IPS DF 4.7 (cell line): ENCODE data around the gene SLC8B1.
"Not testable (repeated sequence)": the region's sequence is repeated elsewhere in the genome, so short reads cannot be mapped to it uniquely, and the experiment has no call there.

Experiments
- DNase-seq: peaks from one replicate; pipeline ENCODE4 v3.0.0-alpha.2; 2013; ENCODE audit warnings: low spot score; ENCODE audit errors: extremely low read depth

Gene SLC8B1

DNA sequence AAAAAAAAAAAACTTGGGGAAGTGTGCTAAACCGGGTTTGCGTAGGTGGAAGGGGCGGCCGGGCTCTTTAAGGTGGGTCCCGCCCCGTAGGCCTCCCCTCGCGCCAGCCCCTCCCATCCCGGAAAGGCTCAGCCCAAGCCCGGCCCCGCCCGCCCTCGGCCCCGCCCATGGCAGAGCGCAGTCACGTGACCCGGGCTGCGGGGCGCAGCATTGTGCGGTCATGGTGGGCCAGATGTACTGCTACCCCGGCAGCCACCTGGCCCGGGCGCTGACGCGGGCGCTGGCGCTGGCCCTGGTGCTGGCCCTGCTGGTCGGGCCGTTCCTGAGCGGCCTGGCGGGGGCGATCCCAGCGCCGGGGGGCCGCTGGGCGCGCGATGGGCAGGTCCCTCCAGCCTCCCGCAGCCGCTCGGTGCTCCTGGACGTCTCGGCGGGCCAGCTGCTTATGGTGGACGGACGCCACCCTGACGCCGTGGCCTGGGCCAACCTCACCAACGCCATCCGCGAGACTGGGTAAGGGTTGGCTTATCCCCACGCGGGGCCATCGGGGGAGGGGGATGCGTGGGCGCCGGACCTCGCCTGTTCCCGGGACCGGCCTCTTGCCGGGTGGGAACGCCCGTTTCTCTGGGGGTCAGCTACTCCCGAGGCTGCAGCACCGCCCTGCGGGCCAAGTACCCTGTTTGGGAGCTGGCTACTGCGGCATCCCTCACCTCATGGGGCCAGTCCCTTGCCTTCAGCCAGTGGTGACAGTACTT, 23.6 kb upstream of the SLC8B1 start, which contains the start of gene PLBD2:
Gene PLBD2 (plus strand): TSS at position 207 of the 752 bp plus-strand sequence. CDS start 14 bp downstream, at position 221.
- DNase-seq, result no peak

DNA sequence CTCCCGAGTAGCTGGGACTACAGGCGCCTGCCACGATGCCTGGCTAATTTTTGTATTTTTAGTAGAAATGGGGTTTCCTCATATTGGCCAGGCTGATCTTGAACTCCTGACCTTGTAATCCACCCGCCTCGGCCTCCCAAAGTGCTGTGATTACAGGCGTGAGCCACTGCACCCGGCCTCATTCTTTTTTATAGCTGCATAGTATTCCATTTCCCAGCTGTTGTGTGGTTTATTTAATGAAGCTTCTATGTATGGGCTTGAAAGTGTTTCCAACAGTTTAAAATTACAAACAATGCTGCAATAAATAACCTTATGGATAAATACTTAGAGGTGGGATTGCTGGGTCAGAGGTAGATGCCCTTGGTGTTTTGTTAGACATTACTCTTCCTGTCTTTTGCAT, 19.3 kb upstream of the SLC8B1 start:
- not testable (repeated sequence) for DNase-seq

DNA sequence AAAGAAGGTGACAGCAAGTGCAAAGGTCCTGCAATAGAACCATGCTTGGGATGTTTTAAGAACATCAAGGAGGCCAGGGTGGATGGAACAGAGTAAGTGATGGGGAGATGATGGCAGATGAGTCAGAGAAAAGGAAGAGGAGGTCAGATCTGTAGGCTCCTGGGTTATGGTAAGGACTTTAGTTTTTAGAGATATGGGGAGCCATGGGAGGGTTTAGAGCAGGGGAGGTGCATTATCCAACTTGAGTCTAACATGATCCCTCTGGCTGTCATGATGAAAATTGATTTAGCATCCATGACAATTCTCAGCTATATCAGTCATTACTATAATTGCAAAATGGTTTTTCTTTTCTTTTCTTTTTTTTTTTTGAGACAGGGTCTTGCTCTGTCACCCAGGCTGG, 16.2 kb upstream of the SLC8B1 start:
- DNase-seq, result no peak

DNA sequence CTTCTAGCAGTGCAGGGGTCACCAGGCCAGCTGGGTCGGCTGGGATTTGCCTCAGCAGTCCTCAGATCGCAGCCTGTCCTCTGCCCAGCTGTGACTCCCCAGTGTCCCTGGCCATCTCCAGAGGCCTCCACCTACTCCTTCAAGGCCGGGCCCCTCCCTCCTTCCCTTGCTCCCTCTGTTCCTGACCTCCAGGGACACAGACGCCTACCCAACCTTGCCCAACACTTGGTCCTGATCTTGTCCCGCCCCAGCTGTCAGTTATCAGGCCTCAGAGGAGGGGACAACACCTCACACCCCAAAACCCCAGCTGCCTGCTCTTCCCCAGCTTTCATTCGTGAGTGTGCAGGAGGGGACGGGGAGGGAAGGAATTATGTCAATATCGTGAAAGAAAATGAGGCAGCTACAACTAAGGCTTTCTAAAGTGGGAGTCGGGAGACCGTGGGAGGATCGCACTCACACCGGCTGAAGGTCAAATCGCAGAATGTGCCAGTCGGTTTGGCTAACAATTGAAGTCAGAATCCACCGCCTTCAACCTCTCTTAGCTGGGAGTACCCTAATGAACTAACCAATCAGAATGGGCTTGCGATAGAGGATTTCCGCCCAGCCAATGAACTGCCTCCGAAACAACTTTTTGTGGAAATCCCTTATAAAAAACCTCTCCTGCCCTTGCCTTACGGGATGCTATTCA, 14.1 kb upstream of the SLC8B1 start:
- DNase-seq, result no peak

DNA sequence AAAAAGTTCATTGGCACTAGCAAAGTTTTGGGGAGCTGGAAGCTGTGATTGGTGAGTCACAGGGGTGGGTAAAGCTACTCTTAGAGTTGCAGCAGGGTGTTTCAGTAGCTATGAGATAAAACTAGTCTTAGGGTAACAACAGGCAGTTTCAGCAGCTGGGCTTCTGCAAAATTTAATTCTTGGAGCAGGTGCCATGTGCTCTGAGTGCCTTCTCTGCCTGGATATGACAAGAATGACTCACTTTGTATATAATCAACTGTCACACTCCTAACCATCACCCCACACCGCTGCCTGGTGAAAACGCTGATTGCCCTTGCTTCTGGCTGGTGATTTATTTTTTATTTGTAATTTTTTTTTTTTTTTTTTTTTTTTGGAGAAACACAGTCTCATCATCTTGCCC, 13.0 kb upstream of the SLC8B1 start:
- DNase-seq, result no peak

DNA sequence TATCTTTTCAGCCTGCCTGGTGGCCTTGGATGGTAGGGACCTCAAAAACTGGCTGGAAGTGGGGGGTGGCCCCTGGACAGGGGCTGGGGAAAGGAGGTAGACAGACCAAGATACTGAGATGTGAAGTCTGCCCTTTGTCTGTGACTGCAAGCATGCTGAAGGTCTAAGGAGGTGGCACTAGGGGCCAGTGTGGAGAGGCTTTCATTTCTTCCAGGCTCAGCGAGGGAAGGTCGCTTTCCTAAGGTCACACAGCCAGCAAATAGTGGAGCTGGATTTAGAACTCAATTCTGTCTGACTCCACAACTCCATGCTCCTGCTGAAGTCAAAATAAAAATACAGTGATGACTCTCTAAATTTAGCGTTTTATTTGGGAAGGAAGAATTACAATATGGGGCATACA, 12.2 kb upstream of the SLC8B1 start:
- no peak for DNase-seq

DNA sequence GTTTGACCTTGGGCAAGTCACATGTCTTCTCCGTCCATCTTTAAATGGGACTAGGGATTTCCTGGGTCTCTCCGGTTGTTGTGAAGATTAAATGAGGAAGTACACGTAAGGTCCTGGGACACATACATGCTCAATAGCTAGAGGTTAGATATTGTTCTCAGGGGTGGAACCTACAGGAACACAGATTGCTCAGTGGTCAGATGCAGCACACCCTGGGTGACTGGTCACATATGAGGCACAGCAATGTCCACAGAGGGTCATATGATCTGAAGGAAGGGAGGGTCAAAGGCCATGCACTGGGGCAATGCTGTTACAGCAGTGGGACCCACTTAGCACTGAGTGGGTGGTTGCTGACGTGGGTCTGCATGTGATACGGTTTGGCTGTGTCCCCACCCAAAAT, 11.4 kb upstream of the SLC8B1 start:
- DNase-seq, result no peak

DNA sequence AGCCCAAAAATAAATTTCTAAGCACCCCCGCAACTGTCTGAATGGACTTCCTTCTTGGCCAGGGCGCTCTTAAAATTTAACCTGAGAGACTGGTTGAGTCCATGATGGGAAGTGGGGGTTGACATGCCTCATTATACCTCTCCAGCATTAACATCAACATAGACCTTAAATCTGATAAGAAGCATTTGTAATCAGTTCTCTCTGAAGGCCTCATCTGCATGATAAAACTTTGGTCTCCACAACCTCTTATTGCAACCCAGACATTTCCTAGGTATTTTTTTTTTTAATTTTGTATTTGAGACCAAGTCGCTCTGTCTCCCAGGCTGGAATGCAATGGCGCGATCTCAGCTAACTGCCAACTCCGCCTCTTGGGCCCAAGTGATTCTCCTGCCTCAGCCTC, 10.4 kb upstream of the SLC8B1 start:
- no peak for DNase-seq

DNA sequence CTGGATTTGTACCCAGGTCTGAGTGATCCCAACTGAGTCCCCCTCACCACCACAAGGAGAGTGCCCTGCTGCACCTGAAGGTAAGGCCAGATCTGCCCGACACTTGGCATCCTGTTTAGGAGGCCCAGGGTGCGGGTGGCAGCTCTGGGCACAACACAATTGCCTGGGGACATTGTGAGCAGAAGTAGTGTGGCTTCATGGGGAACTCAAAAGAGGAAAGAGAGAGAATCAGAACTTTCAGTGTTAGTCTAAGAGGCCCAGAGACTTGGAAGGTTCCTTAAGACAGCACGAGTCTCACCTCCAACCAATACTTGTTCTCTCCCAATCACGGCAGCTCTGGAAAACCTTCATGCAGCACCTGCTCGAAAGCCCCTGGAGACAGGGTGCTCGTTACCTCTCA, 6.6 kb upstream of the SLC8B1 start:
- DNase-seq, result no peak

DNA sequence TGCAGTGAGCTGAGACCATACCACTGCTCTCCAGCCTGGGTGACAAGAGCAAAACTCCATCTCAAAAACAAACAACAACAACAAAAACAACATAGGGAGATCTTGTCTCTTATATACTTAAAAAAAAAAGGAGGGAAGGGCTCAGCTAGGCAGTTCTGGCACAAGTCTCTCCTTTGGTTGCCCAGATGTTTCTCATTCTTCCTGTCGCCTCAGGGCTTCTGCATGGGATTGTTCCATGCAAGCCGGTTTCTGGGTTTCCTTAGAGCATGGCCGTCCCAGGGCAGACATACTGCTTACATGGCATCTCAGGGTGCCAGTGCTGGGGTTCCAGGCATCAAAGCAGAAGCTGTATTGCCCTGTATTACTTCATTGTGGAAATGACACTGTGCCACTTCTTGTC, 5.2 kb upstream of the SLC8B1 start:
- DNase-seq, result no peak

DNA sequence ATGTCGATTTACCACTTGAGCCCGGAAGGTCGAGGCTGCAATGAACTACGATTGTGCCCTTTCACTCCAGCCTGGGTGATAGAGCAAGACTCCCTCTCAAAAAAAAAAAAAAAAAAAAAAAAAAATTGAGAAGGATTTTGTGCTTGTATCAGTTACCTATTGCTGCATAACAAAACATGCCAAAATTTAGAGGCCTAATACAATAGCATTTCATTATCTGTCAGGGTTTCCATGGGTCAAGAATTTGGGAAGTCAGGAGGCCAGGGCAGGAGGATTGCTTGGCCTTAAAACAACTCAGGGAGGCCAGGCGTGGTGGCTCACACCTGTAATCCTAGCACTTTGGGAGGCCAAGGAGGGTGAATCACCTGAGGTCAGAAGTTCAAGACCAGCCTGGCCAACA, 4.6 kb upstream of the SLC8B1 start:
- DNase-seq, result no peak

DNA sequence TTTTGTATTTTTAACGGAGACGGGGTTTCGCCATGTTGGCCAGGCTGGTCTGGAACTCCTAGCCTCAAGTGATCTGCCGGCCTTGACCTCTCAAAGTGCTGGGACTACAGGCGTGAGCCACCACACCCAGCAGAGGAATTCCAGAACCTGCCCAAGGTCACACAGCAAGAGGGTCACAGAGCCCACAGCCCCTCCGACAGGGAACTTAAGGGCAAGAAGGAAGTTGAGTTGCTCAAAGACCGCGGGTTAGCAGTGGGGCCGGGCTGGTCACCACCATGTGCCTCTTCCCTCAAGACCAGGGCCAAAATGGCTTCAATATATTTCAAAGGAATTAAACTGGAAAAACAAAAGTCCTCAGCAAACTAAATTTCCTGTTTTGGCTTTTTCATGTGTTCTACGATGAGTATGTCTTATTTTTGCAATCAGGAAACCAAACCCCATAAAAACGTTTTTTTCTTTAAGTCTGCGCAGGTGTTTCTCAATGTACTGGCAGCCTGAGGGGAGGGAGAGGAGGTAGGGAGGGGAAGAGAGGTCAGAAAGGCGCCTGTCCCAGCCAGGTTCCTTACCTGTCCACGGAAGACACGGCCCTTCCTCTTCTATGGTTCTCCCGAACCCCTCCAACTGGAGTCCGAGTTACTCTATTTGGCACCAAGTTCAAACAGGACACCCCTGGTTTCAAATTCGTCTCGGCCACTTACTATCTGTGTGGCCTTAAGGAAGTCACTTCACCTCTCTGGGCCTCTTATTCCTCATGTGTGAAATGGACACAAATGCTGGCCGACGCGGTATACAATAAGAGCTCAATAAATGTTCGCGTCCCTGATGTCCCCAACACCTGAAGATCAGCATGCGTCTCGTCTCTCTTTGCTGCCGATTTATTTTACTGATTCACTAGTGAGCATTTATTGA, 778 bp downstream of the SLC8B1 start:
- DNase-seq, result no peak

DNA sequence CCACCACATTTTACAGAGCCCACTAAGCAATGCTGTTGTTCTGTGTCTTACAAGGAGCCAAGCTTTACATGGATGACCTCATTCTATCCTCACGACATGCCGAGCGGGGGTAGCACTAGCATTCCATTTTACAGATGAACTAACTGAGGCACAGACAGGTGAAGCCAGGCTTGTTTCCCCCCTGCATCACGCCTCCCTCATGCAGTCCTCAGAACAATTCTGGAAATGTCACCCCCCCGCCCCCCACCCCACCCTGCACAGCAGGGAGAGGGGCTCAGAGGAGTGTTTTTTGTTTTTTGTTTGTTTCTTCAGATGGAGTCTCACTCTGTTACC, 1.5 kb downstream of the SLC8B1 start:
- DNase-seq, result no peak

DNA sequence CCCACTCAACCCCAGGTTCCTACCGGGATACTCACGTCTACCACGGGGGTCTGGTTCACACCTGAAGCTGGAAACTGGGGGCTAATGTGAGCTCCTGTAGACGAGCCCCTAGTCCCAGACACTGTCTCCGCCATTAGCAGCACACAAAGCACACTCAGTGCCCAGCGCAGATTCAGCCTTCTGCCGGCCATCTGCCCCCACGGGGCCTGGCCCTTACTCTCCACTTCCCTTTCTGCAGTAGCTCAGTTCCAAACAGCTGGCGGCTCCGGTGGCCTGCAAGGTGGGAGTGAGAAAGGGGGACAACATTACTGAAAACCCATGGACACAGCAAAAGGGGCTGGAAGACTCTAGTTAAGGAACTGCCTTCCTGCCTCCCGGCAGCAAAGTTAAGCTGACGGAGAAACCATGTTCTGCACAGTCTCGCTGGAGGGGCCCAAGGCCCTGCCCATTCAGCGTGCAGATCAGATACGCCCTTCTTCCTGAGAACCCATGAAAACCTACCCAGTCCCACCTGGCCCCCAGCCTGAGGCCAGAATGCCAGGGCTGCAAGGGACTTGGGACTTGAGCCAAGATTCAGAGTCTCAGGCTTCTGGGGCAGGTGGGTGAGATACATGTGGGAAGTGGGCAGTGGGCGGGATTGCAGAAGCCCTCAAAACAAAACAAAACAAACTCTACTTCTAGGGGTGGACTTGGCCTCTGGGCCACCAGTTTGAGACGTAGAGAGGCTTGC, 2.1 kb downstream of the SLC8B1 start:
- no peak for DNase-seq

DNA sequence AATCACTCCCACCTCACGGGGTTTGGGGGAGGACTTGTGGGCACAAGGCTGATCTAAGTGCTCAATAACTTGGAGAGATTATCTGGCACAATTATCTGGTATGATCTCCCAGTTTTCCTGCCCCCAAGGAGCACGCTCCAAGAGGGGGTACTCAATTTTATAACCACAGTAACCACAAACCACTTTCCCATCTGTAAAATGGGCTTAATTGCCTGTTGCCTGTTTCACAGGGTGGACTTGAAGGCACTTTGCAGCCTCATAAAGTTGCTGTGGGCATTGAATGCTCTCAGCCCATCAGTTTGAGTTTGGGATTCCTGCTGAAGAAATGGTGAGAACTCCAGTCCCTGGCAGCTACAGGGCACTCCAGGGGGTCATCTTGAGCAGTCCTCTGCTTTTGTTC, 4.4 kb downstream of the SLC8B1 start:
- DNase-seq, result no peak

DNA sequence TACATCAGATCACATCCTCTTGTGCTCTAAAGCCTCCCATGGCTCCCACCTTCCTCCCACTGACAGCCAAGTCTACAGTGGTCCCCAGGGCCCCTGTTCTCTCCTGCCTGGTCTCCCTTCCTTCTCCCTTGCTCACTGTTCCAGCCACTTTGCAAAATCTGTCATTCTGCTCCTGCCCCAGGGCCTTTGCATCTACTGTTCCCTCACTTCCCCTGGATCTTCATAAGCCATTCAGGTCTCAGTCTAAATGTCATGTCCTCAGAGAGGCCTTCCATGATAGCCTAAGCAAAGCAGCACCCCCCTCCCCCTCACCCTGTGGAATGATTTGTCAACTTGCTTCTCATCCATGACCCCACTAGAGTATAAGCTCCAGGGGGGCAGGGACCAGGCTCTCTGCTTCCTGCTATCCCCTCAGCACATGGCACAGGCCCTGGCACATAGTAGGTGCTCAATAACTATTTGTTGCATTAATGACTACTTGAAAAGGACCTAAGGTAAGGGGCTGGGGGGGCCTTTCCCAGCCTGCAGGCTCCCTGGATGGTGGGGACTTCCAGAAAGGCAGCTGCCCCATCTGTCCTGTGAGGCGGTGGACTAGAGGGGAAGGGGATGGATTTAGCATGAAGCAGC, 5.0 kb downstream of the SLC8B1 start:
- DNase-seq, result no peak

DNA sequence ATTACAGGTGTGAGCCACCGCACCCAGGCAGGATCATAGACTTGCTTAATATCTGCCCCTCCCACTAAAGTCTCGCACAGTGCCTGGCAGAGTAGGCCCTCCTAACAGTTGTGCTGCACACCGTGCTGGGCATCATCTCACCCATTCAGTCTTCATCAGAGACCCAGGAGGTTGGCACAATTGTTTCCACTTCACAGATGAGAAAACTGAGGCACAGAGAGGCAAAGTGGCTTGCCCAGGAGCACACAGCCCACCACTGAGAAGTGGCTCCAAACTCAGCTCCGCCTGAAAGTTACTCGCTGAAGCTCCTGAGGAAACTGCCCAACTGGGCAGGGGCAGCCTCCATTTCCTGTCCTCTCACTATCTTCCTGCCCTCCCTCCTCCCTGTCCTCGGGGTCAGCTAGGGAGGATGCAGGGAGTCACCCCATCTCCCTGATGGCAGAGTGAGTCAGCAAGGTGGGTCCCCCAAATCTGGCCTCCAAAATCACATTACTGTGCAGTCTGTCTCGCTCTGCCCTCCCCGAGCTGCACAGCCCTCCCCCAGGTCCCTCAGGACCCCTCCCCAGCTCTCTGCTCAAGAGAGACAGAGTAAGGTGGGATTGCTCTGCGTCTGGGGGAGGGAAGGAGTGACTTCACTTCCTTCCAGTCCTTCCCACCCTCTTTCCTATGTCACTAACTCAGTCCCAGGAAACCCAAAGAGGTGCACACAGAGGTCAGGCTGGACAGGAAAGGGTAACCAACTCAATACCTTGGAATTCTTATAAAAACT, 5.7 kb downstream of the SLC8B1 start:
- DNase-seq, result no peak

DNA sequence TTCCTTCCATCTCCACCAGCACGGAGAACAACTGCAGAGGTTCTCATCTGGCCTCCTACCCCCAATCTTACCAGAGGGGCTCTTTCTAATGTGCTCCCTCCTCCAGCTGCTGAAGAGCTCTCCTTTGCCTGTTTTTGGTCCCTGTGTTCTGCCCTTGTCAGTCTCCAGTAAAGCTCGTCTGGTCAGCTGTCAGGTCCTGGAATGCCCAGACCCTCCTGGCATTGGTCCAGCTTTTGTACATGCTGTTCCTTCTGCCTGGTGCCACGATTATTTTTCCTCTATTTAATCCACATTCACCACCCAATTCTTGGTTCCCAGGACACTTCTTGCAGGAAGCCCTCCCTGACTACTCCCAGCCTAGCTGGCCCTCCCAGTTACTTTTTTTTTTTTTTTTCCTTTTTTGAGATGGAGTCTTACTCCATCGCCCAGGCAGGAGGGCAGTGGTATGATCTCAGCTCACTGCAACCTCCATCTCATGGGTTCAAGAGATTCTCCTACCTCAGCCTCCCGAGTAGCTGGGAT, 6.5 kb downstream of the SLC8B1 start:
- no peak for DNase-seq

DNA sequence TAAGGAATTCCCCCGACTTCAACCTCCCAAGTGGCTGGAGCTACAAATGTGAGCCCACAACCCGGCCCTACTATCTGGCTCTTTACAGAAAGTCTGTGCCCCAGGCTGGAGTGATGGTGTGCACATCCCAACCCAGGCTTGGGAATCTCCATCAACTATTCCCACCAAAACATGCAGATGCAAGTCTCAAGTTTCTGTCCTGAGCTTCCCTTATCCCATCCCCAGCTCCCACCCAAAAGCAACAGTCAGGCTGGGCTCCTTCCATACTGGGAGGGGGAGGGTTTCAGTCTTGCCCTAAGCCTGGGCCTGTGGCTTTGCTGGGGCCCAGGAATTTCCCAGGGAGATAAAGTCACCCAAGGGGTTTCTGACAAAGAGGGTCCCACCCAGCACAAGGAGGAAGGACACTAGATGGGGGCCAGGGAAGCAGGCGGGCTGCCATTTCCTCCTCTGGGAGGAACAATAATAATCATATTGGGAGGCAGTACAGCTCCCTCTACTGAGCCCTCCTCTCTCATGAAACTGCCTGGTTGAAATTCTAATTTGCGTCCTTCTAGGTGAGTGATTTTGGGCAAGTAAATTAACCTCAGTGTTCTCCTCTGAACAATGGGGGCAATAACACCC, 8.0 kb downstream of the SLC8B1 start:
- no peak for DNase-seq

DNA sequence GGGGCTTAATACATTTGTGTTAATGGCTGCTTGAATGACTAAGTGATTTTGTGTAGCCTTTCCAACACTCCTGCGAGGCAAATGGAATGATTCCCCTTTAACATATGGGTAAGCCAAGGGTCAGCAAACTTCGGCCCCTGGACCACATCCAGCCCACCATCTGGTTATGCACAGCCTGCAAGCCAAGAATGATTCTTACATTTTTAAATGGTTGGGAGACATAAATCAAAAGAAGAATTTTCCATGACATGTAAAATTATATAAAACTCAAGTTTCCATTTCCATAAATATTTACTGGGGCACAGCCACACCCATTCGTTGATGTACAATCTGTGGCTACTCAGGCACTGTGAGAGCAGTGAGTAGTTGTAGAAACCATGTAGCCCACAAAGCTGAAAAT, 9.0 kb downstream of the SLC8B1 start:
- no peak for DNase-seq
